Activated T-helper 2 cell treated with anti-CD3 and anti-CD28 coated beads, Interferon-gamma antibody, Interleukin-2, Interleukin-4, amounts not matched to agents 10 μg/mL and 5 μg/mL and 100 μg/mL, durations not matched to agents 14 hours and 24 hours and 36 hours (primary cell): ENCODE data around the gene SYTL3. TPM values are rescaled to one million over a fixed set of nuclear protein-coding genes. Genes with fewer than 3 reads are reported as not detected.

Experiments
- DNase-seq: peaks from one replicate; pipeline ENCODE4 v3.0.0; 2021; ENCODE audit warnings: low spot score
- H3K27ac Mint-ChIP-seq: one replicate; pipeline ENCODE4 v1.8.0; 2021; ENCODE audit warnings: mixed read lengths
- H3K27me3 Mint-ChIP-seq: one replicate; pipeline ENCODE4 v1.8.0; 2021; ENCODE audit warnings: low read depth, mixed read lengths
- H3K36me3 Mint-ChIP-seq: one replicate; pipeline ENCODE4 v1.8.0; 2021; ENCODE audit warnings: low read depth, mixed read lengths
- H3K4me1 Mint-ChIP-seq: one replicate; pipeline ENCODE4 v1.8.0; 2021; ENCODE audit warnings: low read depth, mixed read lengths
- H3K4me3 Mint-ChIP-seq: one replicate; pipeline ENCODE4 v1.8.0; 2021; ENCODE audit warnings: low read depth, mild to moderate bottlenecking, moderate library complexity, mixed read lengths
- H3K9me3 Mint-ChIP-seq: one replicate; pipeline ENCODE4 v1.8.0; 2021; ENCODE audit warnings: mixed read lengths
- intact Hi-C: fragments of 100-400 bp; cut with micrococcal nuclease; formaldehyde crosslinking; loops from one replicate; pipeline ENCODE4 v1.15.1; 2023
- total RNA-seq: library from RNA; stranded (reverse); gene quantifications from 2 replicates; pipeline ENCODE4 v1.2.3, GENCODE V29; 2022

Gene SYTL3
- total RNA-seq, 1 donor from 2014 or later: 232 TPM

- H3K4me3 Mint-ChIP-seq: no peak overlapping the region
- no peak overlapping the region for H3K27ac Mint-ChIP-seq
- H3K27me3 Mint-ChIP-seq: no peaks in the 10 kb centered on the region
- peaks cover 93% of the 10 kb centered on the region for H3K36me3 Mint-ChIP-seq
- H3K4me1 Mint-ChIP-seq: peaks cover 81% of the 10 kb centered on the region
- intact Hi-C loops: no loop called here
- H3K9me3 Mint-ChIP-seq: no peaks in the 10 kb centered on the region
- DNase-seq: no peak
Observed at GRCh38 chr6:158808941-158809678, 159.3 kb downstream of the SYTL3 start.

- no peak for DNase-seq
- Mint-ChIP-seq H3K9me3 (no peaks in the 10 kb centered on the region), H3K4me1 (peaks cover 84% of the 10 kb centered on the region), H3K4me3 (no peak overlapping the region), H3K27me3 (no peaks in the 10 kb centered on the region), H3K27ac (peak overlapping the region; percentile 39), H3K36me3 (peaks cover 97% of the 10 kb centered on the region)
- intact Hi-C loops: loop anchor here (10.0 kb wide), 2 partner anchors 294 to 1204 kb away; no protein-coding TSS in a partner anchor
Observed at GRCh38 chr6:158810155-158811095, 160.6 kb downstream of the SYTL3 start.

- Mint-ChIP-seq H3K9me3 (no peaks in the 10 kb centered on the region), H3K36me3 (peaks cover 98% of the 10 kb centered on the region), H3K27me3 (no peaks in the 10 kb centered on the region), H3K4me3 (peak overlapping the region; percentile 54), H3K4me1 (peaks cover 78% of the 10 kb centered on the region), H3K27ac (peak overlapping the region; percentile 70)
- no peak for DNase-seq
- intact Hi-C loops: loop anchor here (1.0 to 10.0 kb wide), 3 partner anchors 8 to 1202 kb away; no protein-coding TSS in a partner anchor
Observed at GRCh38 chr6:158812611-158813010, 162.8 kb downstream of the SYTL3 start.

- peaks cover 98% of the 10 kb centered on the region for H3K36me3 Mint-ChIP-seq
- peaks cover 73% of the 10 kb centered on the region for H3K4me1 Mint-ChIP-seq
- no peaks in the 10 kb centered on the region for H3K27me3 Mint-ChIP-seq
- H3K27ac Mint-ChIP-seq: peak overlapping the region; percentile 70
- H3K4me3 Mint-ChIP-seq: peak overlapping the region; percentile 54
- DNase-seq: no peak
- H3K9me3 Mint-ChIP-seq: no peaks in the 10 kb centered on the region
- intact Hi-C loops: loop anchor here (10.0 kb wide), 2 partner anchors 292 to 1202 kb away; no protein-coding TSS in a partner anchor
Observed at GRCh38 chr6:158813032-158813431, 163.2 kb downstream of the SYTL3 start.

Other genes starting within 250 kb of the SYTL3 start
- 16.3 and 16.9 TPM in 2 replicates for gene TMEM181, start 90.0 kb upstream of the SYTL3 start, total RNA-seq
- gene DYNLT1, start 5.3 kb upstream of the SYTL3 start, total RNA-seq: 94.4 and 108 TPM in 2 replicates
- 204 and 206 TPM in 2 replicates for gene EZR, start 169.3 kb downstream of the SYTL3 start, total RNA-seq